HUDEP-2 (cell line): Measurements from ENCODE around the gene TBATA.

Experiments
- DNase-seq, 76 experiments: peaks; one replicate each; lab custom pipeline; 2025; ENCODE audit not compliant: unreplicated experiment in 76 of 76; lab: John Stamatoyannopoulos, UW

The TBATA gene

GRCh38 chr10:70722820-70723424 lies 62.3 kb downstream of the TBATA start:
- DNase-seq, result no peak
